ENCODE measurements around the gene CPD.

DNA sequence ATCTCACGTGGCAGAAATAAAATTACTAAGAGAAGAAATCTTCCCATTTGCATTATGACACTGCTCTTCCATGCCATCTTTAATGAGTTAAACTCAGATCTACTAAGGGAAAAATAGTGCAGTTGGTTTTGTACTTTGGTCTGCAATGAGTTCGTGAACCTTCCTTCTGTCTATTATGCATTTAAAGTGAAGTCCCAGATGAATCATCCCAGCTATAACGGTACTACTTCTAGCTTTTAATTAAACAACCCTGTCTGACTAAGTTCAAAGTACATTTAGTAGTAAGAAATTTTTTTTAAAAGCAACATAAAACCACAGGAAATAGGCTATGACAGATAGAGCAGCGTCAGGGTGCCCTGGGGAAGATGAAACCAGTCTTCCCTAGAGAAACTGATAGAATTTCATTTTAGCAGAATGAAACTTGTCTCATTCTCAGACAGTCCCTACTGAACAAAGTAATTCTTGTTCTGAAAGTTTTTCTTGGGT lies 46.6 kb upstream of the CPD start:
- TF ChIP-seq, protein P1, sequence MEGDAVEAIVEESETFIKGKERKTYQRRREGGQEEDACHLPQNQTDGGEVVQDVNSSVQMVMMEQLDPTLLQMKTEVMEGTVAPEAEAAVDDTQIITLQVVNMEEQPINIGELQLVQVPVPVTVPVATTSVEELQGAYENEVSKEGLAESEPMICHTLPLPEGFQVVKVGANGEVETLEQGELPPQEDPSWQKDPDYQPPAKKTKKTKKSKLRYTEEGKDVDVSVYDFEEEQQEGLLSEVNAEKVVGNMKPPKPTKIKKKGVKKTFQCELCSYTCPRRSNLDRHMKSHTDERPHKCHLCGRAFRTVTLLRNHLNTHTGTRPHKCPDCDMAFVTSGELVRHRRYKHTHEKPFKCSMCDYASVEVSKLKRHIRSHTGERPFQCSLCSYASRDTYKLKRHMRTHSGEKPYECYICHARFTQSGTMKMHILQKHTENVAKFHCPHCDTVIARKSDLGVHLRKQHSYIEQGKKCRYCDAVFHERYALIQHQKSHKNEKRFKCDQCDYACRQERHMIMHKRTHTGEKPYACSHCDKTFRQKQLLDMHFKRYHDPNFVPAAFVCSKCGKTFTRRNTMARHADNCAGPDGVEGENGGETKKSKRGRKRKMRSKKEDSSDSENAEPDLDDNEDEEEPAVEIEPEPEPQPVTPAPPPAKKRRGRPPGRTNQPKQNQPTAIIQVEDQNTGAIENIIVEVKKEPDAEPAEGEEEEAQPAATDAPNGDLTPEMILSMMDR (conservative IDR thresholded peaks at IDR 0.05 in 1 of 2, IDR thresholded peaks at IDR 0.05 in 1 of 2; ENCODE audit: low read depth in 1 of 2, low read length in 2 of 2), result no peak
- TF ChIP-seq EZH2 (IDR thresholded peaks at IDR 0.05; ENCODE audit: low read length, missing control alignments), result no peak
